ENCODE measurements around the gene DDX56.

- no peak for TF ChIP-seq CTCF (IDR thresholded peaks at IDR 0.05)
- TF ChIP-seq TCF7L2 (IDR thresholded peaks at IDR 0.05; ENCODE audit: low read depth, low read length) = no peak
- TF ChIP-seq REST (IDR thresholded peaks at IDR 0.05; ENCODE audit: insufficient read depth in 1 of 2, low read depth in 2 of 2, low read length in 1 of 2) = no peak
- no peak for TF ChIP-seq SIN3A (IDR thresholded peaks at IDR 0.05; ENCODE audit: borderline replicate concordance, insufficient read depth, low read depth, low read length)
- no peak for TF ChIP-seq POLR2AphosphoS5 (IDR thresholded peaks at IDR 0.05; ENCODE audit: low read depth, low read length)
Observed at GRCh38 chr7:44524811-44525388, 48.8 kb downstream of the DDX56 start.
